ENCODE results near the gene MAD2L1BP. TPM values are rescaled to one million over a fixed set of nuclear protein-coding genes. Genes with fewer than 3 reads are reported as not detected.

Gene MAD2L1BP
- total RNA-seq, 2 donors from 2014 or later, result 11.3 to 24.8 TPM

GRCh38 chr6:43627008-43627825 lies 8.4 kb upstream of the MAD2L1BP start:
- DNase-seq (ENCODE audit: low spot score), result peak; percentile 87
- ATAC-seq (ENCODE audit: insufficient number of reproducible peaks, low FRiP score, low read depth), result no peak

GRCh38 chr6:43628393-43629103 lies 7.1 kb upstream of the MAD2L1BP start:
- H3K4me3 ChIP-seq, result peak overlapping the region; percentile 94
- TF ChIP-seq CTCF (IDR thresholded peaks at IDR 0.05), result no peak
- peak overlapping the region; percentile 89 to 91 for H3K27ac ChIP-seq
- no peak for ATAC-seq (ENCODE audit: insufficient number of reproducible peaks, low FRiP score, low read depth)
- H3K27me3 ChIP-seq (replicated peaks; ENCODE audit: insufficient read depth), result no peaks in the 10 kb centered on the region
- peaks cover 25% of the 10 kb centered on the region for H3K36me3 ChIP-seq
- no peak for DNase-seq (ENCODE audit: low spot score)
- H3K4me1 ChIP-seq (ENCODE audit: control insufficient read depth in 1 of 2, low read depth in 2 of 2), result peaks cover 10 to 28% of the 10 kb centered on the region in 2 donors
- H3K9me3 ChIP-seq, result no peaks in the 10 kb centered on the region

More at GRCh38 chr6:43627008-43627825, 8.4 kb upstream of the MAD2L1BP start:
- Histone ChIP-seq H3K27me3 (replicated peaks; ENCODE audit: insufficient read depth) (no peaks in the 10 kb centered on the region), H3K4me3 (peak overlapping the region; percentile 94), H3K27ac (peak overlapping the region; percentile 56 to 63), H3K9me3 (no peaks in the 10 kb centered on the region), H3K4me1 (ENCODE audit: control insufficient read depth in 1 of 2, low read depth in 2 of 2) (peaks cover 10 to 28% of the 10 kb centered on the region in 2 donors), H3K36me3 (peaks cover 38% of the 10 kb centered on the region)
- no peak for TF ChIP-seq CTCF (IDR thresholded peaks at IDR 0.05)

- no peaks in the 10 kb centered on the region for H3K27me3 ChIP-seq (replicated peaks; ENCODE audit: insufficient read depth)
- peaks cover 19% of the 10 kb centered on the region for H3K36me3 ChIP-seq
- H3K27ac ChIP-seq, result peak within 1 kb of the TSS; percentile 94 to 98
- peak within 1 kb of the TSS; percentile 94 for H3K4me3 ChIP-seq
- H3K9me3 ChIP-seq, result no peaks in the 10 kb centered on the region
- TF ChIP-seq CTCF (IDR thresholded peaks at IDR 0.05), result no peak
- peak; percentile 79 for ATAC-seq (ENCODE audit: insufficient number of reproducible peaks, low FRiP score, low read depth)
- peaks cover 10 to 28% of the 10 kb centered on the region in 2 donors for H3K4me1 ChIP-seq (ENCODE audit: control insufficient read depth in 1 of 2, low read depth in 2 of 2)
- DNase-seq (ENCODE audit: low spot score), result peak; percentile 97
Observed at GRCh38 chr6:43629104-43629504, 6.5 kb upstream of the MAD2L1BP start, which contains the start of gene GTPBP2. Gene GTPBP2 (minus strand): TSS chr6:43629264. CDS start chr6:43629162, 102 bp downstream.

- peak; percentile 94 for ATAC-seq (ENCODE audit: insufficient number of reproducible peaks, low FRiP score, low read depth)
- TF ChIP-seq CTCF (IDR thresholded peaks at IDR 0.05), result no peak
- H3K9me3 ChIP-seq, result no peaks in the 10 kb centered on the region
- H3K27ac ChIP-seq, result peak overlapping the region; percentile 94 to 98
- H3K27me3 ChIP-seq (replicated peaks; ENCODE audit: insufficient read depth), result no peaks in the 10 kb centered on the region
- peaks cover 13% of the 10 kb centered on the region for H3K36me3 ChIP-seq
- H3K4me1 ChIP-seq (ENCODE audit: control insufficient read depth in 1 of 2, low read depth in 2 of 2), result peaks cover 10 to 28% of the 10 kb centered on the region in 2 donors
- DNase-seq (ENCODE audit: low spot score), result peak; percentile 86
- peak overlapping the region; percentile 94 for H3K4me3 ChIP-seq
Observed at GRCh38 chr6:43629505-43630300, 5.9 kb upstream of the MAD2L1BP start.

Measured in thoracic aorta (tissue), 2 donors.